ENCODE results near the gene HOXB9. TPM values are rescaled to one million over a fixed set of nuclear protein-coding genes. Genes with fewer than 3 reads are reported as not detected.

The HOXB9 gene
- total RNA-seq, 4 donors from 2014 or later: not detected

DNA sequence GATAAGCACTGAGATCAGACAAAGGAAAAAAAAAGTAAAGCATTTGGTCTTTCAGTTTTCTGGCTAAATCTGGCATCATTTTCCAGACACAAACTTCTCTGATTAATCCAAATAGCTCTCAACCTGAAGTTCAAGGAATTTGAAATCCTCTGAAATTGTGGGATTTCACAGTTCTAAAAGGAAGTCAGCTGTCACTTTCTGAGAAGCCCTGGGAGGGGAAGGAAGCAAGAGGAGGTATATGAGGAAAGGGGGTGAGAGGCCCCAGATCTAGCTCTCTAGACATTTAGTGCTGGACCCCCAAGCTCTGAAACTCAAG, 17.5 kb upstream of the HOXB9 start:
- no peaks in the 10 kb centered on the region for H3K36me3 ChIP-seq
- H3K4me3 ChIP-seq: no peak overlapping the region
- H3K27ac ChIP-seq: no peak overlapping the region
- TF ChIP-seq EP300 (IDR thresholded peaks at IDR 0.05): no peak
- TF ChIP-seq POLR2A (IDR thresholded peaks at IDR 0.05): no peak
- TF ChIP-seq, protein P1, sequence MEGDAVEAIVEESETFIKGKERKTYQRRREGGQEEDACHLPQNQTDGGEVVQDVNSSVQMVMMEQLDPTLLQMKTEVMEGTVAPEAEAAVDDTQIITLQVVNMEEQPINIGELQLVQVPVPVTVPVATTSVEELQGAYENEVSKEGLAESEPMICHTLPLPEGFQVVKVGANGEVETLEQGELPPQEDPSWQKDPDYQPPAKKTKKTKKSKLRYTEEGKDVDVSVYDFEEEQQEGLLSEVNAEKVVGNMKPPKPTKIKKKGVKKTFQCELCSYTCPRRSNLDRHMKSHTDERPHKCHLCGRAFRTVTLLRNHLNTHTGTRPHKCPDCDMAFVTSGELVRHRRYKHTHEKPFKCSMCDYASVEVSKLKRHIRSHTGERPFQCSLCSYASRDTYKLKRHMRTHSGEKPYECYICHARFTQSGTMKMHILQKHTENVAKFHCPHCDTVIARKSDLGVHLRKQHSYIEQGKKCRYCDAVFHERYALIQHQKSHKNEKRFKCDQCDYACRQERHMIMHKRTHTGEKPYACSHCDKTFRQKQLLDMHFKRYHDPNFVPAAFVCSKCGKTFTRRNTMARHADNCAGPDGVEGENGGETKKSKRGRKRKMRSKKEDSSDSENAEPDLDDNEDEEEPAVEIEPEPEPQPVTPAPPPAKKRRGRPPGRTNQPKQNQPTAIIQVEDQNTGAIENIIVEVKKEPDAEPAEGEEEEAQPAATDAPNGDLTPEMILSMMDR (IDR thresholded peaks at IDR 0.05): no peak
- TF ChIP-seq POLR2AphosphoS5 (IDR thresholded peaks at IDR 0.05): no peak
- H3K27me3 ChIP-seq: peaks cover 100% of the 10 kb centered on the region
- H3K4me1 ChIP-seq: peaks cover 0 to 30% (median 12%) of the 10 kb centered on the region in 3 donors
- no peaks in the 10 kb centered on the region for H3K9me3 ChIP-seq
- no peak for ATAC-seq

DNA sequence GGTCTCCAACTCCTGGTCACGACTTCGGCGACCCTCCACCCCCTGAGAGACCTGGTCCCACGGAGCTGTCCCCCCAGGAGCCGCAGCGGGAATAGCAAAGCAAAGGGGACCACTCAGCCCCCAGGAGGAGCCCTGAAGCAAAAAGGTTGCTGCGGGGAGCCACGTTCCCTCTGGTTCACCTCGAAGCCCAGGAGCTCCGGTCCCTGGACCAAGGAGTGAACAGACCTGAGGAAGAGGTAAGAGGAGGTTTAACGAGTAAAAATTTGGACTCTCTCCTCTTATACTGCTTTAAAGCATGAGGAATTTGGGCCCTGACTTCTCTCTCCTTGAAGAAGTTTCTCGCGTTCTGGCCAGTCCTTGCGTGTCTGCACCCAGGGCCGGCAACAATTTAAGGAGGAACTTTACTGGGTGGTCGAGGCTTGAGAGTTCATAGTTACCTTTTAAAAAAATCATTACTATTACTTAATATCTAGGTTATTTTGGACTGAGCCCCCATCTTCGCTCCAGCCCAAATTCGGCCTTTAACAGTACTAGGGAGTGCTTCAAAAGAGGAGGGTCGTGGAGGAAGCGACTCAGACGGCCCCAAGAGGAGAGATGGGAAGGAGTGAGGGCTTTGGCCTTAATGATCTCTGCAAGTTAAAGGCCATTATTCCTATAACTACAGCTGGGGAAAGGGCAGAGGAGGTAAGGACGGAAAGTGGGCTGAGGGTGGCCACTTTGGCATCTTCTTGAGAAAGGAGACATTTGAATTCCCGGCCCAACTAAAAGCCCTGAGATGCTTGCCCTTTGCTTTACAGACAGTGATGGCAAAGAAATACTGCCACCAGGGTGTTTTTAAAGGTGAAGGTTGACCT, 16.9 kb upstream of the HOXB9 start:
- Histone ChIP-seq H3K36me3 (no peaks in the 10 kb centered on the region), H3K9me3 (no peaks in the 10 kb centered on the region), H3K27ac (no peak overlapping the region), H3K27me3 (peaks cover 100% of the 10 kb centered on the region), H3K4me3 (no peak overlapping the region), H3K4me1 (peaks cover 0 to 30% (median 12%) of the 10 kb centered on the region in 3 donors)
- no peak for ATAC-seq
- 21 to 38% methylated on average over 8 to 15 of the region's 23 CpGs for WGBS, 2 donors (ENCODE audit: low coverage in 1 of 2)
- TF ChIP-seq EP300 (IDR thresholded peaks at IDR 0.05): no peak
- TF ChIP-seq POLR2A (IDR thresholded peaks at IDR 0.05): no peak
- TF ChIP-seq, protein P1 (IDR thresholded peaks at IDR 0.05): no peak
- TF ChIP-seq POLR2AphosphoS5 (IDR thresholded peaks at IDR 0.05): no peak

DNA sequence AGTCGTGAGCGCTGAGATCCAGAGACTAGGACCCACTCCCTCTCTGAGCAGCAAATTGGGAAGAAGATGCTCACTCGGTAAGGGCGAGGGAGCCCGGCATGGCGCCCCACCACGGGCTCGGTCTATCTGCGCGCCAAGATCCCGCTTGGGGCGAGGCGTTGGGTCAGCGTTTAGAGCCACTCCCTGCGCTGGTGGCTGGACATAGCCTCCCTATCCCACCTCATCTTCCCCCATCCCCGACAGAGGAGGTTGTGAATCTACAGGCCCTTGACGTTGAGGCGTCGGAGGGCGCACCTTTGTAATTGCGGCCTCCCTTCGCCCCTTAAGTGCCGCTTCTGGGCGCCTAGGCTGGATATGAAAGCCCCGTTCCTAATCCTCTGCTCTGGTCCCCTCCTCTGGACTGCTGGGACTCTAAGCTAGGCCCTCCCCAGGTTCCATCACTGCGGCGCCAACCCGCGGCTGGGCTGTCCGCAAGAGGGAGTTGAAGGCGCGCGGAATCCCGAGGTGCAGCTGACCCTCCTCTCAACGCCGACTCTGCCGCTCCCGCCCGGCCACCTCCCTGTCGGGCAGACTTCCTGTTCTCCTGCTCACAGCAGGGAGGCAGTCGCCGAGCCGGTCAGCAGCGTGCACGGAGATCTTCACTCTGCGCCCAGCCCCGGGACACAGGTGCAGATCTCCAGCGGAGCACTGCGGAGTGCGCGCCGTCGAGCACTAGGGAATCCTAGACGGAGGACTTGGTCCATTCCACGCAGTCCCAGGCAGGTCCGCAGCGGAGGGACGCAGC, 16.1 kb upstream of the HOXB9 start:
- Histone ChIP-seq H3K9me3 (no peaks in the 10 kb centered on the region), H3K4me3 (no peak overlapping the region), H3K27me3 (peaks cover 100% of the 10 kb centered on the region), H3K36me3 (no peaks in the 10 kb centered on the region), H3K27ac (no peak overlapping the region), H3K4me1 (peaks cover 0 to 25% (median 7%) of the 10 kb centered on the region in 3 donors)
- 21% methylated on average over 6 of the region's 58 CpGs; no CpG with 5 or more reads in 1 of the 2 donors for WGBS, 2 donors (ENCODE audit: low coverage in 1 of 2)
- no peak for ATAC-seq
- TF ChIP-seq POLR2A (IDR thresholded peaks at IDR 0.05): no peak
- TF ChIP-seq, protein P1 (IDR thresholded peaks at IDR 0.05): no peak
- TF ChIP-seq POLR2AphosphoS5 (IDR thresholded peaks at IDR 0.05): no peak
- TF ChIP-seq EP300 (IDR thresholded peaks at IDR 0.05): no peak

DNA sequence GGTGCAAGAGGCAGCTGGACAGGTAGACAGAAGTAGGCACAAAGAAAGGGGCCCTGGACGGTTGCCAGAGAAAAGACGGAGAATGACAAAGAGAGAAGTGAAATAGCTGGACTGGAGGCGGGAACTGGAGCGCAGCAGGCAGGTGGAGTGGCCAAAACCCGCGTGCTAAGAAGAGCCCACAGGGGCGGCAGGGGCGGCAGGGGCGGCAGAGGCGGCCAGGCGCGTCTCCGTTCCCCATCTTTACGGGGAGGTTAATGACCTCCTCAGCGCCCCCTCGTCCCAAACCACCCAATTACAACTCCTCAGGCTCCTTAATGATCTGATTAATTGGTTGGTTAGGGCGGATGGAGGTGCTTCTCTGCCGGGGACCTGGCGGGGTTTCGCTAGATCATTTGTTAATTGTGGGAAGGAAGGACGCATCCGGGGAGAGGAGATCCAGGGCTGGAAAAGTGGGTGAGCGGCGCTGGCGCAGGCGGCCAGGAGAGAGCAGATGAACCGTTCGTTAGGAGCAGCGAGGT, 15.4 kb upstream of the HOXB9 start:
- no peak for ATAC-seq
- Histone ChIP-seq H3K36me3 (no peaks in the 10 kb centered on the region), H3K9me3 (no peaks in the 10 kb centered on the region), H3K27ac (no peak overlapping the region), H3K4me3 (no peak overlapping the region), H3K4me1 (peaks cover 0 to 22% (median 2%) of the 10 kb centered on the region in 3 donors), H3K27me3 (peaks cover 100% of the 10 kb centered on the region)
- WGBS, 2 donors (ENCODE audit: low coverage in 1 of 2): 3% methylated on average over 14 of the region's 29 CpGs; no CpG with 5 or more reads in 1 of the 2 donors
- TF ChIP-seq, protein P1 (IDR thresholded peaks at IDR 0.05): no peak
- no peak for TF ChIP-seq POLR2A (IDR thresholded peaks at IDR 0.05)
- TF ChIP-seq POLR2AphosphoS5 (IDR thresholded peaks at IDR 0.05): no peak
- TF ChIP-seq EP300 (IDR thresholded peaks at IDR 0.05): no peak
